GM18520 (cell line): ENCODE results near the gene SLC25A10.
"Not testable (repeated sequence)": the region's sequence is repeated elsewhere in the genome, so short reads cannot be mapped to it uniquely, and the experiment has no call there.

Experiments
- ATAC-seq: cut with Tn5 transposase; IDR thresholded peaks from one replicate; pipeline ENCODE4 v1.9.1; 2021; ENCODE audit not compliant: unreplicated experiment

The SLC25A10 gene

GRCh38 chr17:81720267-81721071 is 8.4 kb downstream of the SLC25A10 start:
- ATAC-seq = no peak

- ATAC-seq = no peak
These were observed 10.4 kb downstream of the SLC25A10 start for GRCh38 chr17:81722184-81723120.

- ATAC-seq = no peak
These were observed 11.6 kb downstream of the SLC25A10 start for GRCh38 chr17:81723651-81724209.

DNA sequence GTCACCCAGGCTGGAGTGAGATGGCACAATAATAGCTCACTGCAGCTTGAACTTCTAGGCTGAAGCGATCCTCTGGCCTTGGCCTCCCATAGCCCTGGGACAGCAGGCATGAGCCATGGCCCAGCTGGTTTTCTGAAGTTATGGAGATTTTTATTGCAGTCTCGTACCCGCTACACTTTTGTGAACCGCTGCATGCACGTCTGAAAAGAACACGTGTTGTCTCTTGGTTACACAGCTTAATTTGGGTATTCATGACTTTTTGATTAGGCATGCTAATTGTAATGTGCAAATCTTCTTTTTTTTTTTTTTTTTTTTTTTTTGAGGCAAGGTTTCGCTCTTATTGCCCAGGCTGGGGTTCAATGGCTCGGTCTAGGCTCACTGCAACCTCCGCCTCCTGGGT is 13.4 kb downstream of the SLC25A10 start:
- no peak for ATAC-seq

- no peak for ATAC-seq
These were observed 13.9 kb downstream of the SLC25A10 start for GRCh38 chr17:81726004-81726403.

GRCh38 chr17:81727324-81728031 is 15.4 kb downstream of the SLC25A10 start:
- ATAC-seq = no peak

DNA sequence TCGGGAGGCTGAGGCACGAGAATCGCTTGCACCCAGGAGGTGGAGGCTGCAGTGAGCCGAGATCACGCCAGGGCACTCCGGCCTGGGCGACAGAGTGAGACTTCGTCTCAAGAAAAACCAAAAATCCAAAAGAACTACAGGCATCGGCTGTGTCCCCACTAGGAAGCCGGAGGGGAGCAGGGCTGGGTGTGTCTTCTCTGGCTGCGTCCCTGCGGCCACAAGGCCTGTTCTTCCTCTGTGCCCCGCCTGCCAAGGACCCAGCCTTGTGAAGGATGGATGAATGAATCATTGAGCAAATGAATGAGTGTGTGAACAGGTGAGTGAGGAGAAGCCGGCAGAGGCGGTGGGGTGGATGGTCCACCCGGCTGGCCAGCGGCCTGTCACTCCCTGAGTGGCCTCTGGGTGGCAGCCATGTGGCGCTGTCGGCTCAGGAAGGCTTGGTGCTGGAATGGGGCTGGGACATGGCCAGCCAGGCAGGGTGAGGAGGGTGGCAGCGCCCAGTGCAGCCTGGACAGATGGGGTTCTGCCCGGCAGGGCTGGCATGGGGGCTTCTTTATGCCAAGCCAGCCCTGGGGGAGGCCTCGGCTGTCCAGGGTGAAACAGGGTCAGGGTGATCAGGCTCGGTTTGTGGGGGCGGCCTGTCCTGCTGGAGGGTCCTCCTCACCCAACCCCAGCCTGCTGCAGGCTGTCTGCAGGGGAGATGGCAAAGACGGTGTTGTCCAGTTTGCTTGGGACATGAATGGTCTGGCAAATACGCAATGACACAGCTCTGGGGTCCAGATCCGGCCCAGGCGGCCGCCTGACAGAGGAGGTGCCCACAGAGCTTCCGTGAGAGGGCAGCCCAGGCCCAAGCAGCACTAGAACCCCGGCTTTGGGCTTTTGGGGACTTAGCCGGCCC is 21.7 kb downstream of the SLC25A10 start:
- ATAC-seq = no peak

DNA sequence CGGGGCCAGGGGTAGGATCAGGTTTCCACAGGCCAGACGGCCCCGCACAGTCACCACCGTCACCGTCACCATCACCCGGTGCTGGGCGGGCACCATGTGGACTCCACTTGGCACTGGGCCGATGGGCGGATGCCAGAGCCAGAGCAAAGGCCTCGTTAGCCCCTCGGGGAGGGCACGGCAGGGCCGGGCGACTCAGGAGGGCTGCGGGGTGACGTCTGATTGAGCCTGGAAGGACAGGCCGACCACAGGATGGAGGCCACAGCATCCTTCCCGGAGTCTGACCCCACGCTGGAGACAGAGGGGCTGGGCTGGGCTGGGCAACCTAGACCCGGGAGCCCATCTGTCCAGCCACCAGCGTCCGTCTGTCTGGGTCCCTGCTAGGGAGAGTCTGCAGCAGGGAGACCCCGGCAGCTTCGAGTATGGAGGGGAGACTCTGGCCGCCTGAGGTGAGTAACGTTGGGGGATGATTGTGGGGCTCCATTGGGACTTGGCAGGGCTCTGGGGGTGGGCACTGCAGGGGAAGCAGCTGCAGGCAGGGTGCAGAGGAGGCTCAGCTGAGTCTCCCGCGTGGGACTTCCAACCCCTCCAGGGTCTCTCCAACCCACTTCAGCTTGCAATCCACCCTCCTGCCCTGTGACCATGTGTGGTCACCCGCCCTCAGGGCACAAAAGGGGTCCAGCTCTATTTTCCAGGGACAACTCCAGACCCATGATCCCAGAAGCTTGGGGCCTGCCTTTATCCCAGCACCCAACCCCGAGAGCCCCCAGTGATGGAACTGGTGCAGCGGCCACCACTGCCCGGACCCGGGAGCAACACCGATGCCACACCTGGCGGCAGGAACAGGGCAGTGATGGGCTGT is 22.6 kb downstream of the SLC25A10 start:
- ATAC-seq = no peak

GRCh38 chr17:81735264-81736102 is 23.4 kb downstream of the SLC25A10 start:
- no peak for ATAC-seq

DNA sequence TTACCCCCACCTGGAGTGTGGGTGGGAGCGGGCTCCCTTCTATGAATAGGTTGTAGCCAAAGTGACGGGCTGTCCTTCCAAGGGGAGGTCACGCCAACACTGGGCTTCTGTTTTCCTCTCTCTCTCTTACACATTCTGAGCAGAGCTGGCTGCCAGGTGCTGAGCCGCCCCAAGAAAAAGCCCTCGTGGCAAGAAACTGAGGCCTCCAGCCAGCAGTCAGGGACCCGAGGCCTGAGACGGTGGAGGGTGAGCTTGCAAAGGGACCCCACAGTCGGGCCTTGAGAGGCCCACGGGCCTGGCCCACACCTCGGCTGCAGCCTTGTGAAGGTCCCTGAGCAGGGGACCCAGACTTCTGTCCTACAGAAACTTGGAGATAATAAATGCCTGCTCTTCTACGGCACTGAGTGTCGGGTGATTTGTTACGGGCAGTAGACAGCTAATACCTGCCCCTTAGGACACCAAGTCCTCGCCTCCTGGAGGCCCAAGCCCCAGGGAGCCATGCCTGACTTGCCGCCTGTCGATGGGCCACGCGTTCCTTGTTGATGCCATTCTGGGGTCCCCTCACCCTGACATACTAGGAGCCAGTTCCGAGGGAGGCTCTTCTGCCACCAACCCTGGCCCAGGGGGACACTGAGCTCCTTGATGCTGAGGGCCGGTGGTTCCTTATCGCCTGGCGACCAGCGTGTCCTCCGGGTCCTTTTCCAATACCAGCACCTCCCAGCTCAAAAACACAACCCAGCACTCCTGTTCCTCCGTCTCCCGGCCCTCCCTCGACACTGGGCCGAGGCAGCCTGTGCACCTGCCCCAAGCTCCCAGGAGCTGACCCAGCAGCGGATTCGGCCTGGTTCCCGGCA is 26.1 kb downstream of the SLC25A10 start:
- ATAC-seq = no peak

DNA sequence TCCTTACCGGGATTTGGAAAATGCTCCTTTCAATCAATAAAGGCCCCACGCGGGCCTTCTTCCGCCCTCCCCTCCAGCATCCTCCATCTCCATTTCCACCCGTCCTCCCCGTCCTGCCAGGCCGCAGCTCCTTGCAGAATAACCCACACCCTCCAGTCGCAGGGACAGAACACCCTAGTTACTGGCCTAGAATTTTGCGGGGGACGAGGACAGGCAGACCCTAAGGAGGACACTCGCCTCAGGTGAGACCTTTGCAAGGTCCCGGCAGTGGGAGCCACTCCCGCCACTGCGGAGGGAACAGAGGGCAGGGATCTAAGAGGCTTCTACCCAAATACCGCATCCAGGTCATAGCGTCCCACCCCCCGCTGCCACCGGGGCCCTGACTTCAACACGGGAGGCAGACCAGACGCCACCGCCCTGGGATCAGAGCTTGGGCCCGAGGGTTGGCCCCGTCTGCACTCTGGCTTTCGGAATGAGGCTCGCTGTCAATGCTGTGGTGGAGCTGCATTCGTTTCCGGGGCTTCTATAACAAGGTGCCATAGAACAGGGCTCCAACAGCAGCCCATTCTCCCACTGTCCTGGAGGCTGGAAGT is 26.8 kb downstream of the SLC25A10 start:
- ATAC-seq = no peak

- not testable (repeated sequence) for ATAC-seq
These were observed 27.5 kb downstream of the SLC25A10 start for GRCh38 chr17:81739593-81739992.

- no peak for ATAC-seq
These were observed 28.4 kb downstream of the SLC25A10 start for GRCh38 chr17:81740395-81740961.

- ATAC-seq = no peak
These were observed 29.0 kb downstream of the SLC25A10 start for GRCh38 chr17:81741049-81741593.

DNA sequence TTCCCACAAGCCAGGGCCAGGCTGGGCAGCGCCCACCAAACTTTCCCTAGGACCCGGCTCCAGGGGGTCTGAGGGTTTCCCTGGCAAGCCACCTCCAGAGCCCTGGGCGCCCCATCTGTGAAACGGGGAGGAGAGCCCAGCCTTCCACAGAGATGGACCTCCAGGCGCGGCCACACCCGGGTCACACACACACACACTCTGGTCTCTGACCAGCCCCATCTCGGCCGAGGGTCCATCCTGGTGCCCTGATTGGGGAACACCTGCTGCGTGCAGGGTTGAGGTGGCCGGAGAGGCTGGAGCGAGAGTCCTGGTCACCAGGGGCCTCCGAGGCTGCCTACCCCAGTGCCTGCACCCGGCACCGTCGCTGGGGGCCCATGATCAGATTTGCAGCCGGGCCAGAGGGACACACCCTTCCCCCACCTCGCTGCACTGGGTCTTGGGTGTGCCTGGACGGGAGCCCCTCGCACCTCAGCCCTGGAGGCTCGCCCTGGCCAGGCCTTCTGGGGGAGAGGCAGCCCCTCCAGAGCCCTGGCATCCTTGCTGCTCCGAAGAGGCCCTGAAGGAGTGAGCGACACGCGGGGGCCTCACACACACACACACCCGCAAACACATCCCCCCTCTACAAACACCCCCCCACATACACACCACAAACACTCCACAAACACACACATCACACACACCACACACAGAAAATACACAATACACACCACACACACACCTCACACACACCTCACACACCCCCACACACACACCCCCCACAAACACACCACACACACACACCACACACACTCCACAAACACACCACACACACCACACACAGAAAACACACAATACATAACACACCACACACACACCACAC is 29.7 kb downstream of the SLC25A10 start:
- ATAC-seq = no peak
